HepG2 (cell line): ENCODE measurements around the gene GNPAT. TPM values are rescaled to one million over a fixed set of nuclear protein-coding genes. Genes with fewer than 3 reads are reported as not detected.

Experiments
- FOXA1 ChIP-seq, 2 experiments: fragments of 450-650 bp in 1 of 2; sonication (generic) in 1 of 2; formaldehyde crosslinking in 1 of 2; IDR thresholded peaks; 2 replicates each; pipeline versions ENCODE4 v1.4.0 to v1.6.1; 2016 to 2020; ENCODE audit warnings: missing genetic modification reagents in 1 of 2
- FOXP1 ChIP-seq, 2 experiments: fragments of 450-650 bp in 1 of 2; IDR thresholded peaks; 2 replicates each; pipeline ENCODE4 v1.6.1; 2017 to 2018; ENCODE audit warnings: antibody characterized with exemption in 1 of 2
- HDAC1 ChIP-seq: sonication (generic); formaldehyde crosslinking; IDR thresholded peaks from 2 replicates; pipeline ENCODE4 v1.5.1; 2020; ENCODE audit warnings: mild to moderate bottlenecking, missing genetic modification reagents
- JUND ChIP-seq: sonication (generic); formaldehyde crosslinking; IDR thresholded peaks from 2 replicates; pipeline ENCODE4 v1.8.0; 2022; ENCODE audit warnings: mild to moderate bottlenecking, missing genetic modification reagents
- SMAD1 ChIP-seq: sonication (generic); formaldehyde crosslinking; IDR thresholded peaks from 2 replicates; pipeline ENCODE4 v1.4.0; 2020; ENCODE audit warnings: missing genetic modification reagents, low read depth, mild to moderate bottlenecking, borderline replicate concordance
- SOX6 ChIP-seq, 2 experiments: fragments of 450-650 bp in 1 of 2; sonication (generic) in 1 of 2; formaldehyde crosslinking in 1 of 2; IDR thresholded peaks; 2 replicates each; pipeline versions ENCODE4 v1.4.0 to v1.6.1; 2017 to 2020; ENCODE audit warnings: antibody characterized with exemption in 1 of 2, mild to moderate bottlenecking in 1 of 2, missing genetic modification reagents in 1 of 2
- ZNF501 ChIP-seq: sonication (generic); formaldehyde crosslinking; IDR thresholded peaks from 2 replicates; pipeline ENCODE4 v1.5.1; 2020; ENCODE audit warnings: mild to moderate bottlenecking, moderate library complexity, missing genetic modification reagents
- polyA plus RNA-seq, 8 experiments: library from polyadenylated mRNA; depleted of rRNA in 3 of 8; stranded (reverse) in 7 of 8; unstranded in 1 of 8; fragments of >200 nt; fragmentation: Illumina TruSeq in 4 of 8; extraction: Trizol in 4 of 8; gene quantifications; 2 replicates each; pipeline versions ENCODE4 v1.2.1 to v1.2.3, GENCODE V29; 2011 to 2016; ENCODE audit warnings: low read depth in 4 of 8, missing spikeins in 1 of 8, mixed read lengths in 1 of 8; ENCODE audit not compliant: insufficient read depth in 1 of 8
- total RNA-seq, 5 experiments: library from RNA; depleted of rRNA; stranded (reverse); fragments of >200 nt; fragmentation: Illumina TruSeq; extraction: Trizol; gene quantifications; 2 replicates each; pipeline ENCODE4 v1.2.3, GENCODE V29; 2016; ENCODE audit warnings: low read depth in 1 of 5
- TF ChIP-seq, protein P1 (sequence below): sonication (generic); formaldehyde crosslinking; IDR thresholded peaks from 2 replicates; pipeline ENCODE4 v1.4.0; 2020; ENCODE audit warnings: mild to moderate bottlenecking, missing genetic modification reagents
- TF ChIP-seq, protein P2 (sequence below): sonication (generic); formaldehyde crosslinking; IDR thresholded peaks from 2 replicates; pipeline ENCODE4 v1.8.0; 2022; ENCODE audit warnings: mild to moderate bottlenecking, missing genetic modification reagents; ENCODE audit not compliant: insufficient replicate concordance
- TF ChIP-seq, protein P3 (sequence below): sonication (generic); formaldehyde crosslinking; IDR thresholded peaks from 2 replicates; pipeline ENCODE4 v1.5.0; 2020; ENCODE audit warnings: missing genetic modification reagents, mild to moderate bottlenecking, borderline replicate concordance

GNPAT gene
- total and polyA plus RNA-seq, 2 of the 13 experiments (the other 11 are each of a cell fraction or from before 2014, with no cell fraction given): 58.3 to 114 TPM

DNA sequence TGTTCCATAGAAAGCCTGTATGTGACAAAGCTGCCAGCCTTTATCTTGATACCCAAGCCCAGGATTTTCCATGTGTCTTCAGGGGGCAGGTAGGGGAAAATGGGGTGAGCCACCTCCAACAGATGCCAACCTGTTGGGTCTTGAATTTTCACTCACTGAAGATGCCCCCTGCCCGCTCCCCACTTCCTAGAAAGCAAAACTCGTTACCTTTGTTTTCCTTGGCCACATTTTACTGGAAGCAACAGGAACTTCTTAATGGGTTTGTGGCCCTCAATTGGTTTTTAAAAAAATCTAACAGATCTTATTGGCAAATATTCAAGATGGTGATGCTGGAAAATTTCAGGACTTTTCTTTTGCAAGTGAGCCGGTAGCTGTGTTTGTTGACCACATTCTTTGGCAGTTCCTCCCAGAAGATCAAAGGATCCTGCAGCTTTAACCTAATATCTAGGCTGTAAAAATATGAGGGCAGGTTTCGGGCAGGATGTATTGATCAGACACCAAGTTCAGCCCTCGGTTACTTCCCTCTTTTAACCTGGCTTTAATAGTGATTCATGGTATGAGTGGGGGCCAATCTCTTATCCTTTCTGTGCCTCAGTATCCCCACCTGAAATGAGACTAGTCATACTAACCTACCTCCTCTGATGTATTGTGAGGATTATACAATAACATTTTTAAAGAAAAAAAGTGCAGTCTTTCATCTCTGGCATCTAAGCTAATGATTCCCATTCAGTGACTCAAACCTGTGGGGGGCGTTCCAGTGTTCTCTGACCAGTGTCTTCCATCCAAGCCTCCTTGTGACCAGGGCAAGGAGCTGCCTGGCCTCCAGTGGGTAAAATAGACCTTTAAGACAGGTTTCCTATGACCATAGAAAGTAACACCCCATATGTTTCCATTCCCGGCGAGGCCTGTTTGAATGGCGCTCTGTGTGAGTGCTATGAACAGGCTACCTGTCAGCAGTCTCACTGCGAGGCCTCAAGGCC lies 21.3 kb upstream of the GNPAT start (continued):
- TF ChIP-seq, protein P1, sequence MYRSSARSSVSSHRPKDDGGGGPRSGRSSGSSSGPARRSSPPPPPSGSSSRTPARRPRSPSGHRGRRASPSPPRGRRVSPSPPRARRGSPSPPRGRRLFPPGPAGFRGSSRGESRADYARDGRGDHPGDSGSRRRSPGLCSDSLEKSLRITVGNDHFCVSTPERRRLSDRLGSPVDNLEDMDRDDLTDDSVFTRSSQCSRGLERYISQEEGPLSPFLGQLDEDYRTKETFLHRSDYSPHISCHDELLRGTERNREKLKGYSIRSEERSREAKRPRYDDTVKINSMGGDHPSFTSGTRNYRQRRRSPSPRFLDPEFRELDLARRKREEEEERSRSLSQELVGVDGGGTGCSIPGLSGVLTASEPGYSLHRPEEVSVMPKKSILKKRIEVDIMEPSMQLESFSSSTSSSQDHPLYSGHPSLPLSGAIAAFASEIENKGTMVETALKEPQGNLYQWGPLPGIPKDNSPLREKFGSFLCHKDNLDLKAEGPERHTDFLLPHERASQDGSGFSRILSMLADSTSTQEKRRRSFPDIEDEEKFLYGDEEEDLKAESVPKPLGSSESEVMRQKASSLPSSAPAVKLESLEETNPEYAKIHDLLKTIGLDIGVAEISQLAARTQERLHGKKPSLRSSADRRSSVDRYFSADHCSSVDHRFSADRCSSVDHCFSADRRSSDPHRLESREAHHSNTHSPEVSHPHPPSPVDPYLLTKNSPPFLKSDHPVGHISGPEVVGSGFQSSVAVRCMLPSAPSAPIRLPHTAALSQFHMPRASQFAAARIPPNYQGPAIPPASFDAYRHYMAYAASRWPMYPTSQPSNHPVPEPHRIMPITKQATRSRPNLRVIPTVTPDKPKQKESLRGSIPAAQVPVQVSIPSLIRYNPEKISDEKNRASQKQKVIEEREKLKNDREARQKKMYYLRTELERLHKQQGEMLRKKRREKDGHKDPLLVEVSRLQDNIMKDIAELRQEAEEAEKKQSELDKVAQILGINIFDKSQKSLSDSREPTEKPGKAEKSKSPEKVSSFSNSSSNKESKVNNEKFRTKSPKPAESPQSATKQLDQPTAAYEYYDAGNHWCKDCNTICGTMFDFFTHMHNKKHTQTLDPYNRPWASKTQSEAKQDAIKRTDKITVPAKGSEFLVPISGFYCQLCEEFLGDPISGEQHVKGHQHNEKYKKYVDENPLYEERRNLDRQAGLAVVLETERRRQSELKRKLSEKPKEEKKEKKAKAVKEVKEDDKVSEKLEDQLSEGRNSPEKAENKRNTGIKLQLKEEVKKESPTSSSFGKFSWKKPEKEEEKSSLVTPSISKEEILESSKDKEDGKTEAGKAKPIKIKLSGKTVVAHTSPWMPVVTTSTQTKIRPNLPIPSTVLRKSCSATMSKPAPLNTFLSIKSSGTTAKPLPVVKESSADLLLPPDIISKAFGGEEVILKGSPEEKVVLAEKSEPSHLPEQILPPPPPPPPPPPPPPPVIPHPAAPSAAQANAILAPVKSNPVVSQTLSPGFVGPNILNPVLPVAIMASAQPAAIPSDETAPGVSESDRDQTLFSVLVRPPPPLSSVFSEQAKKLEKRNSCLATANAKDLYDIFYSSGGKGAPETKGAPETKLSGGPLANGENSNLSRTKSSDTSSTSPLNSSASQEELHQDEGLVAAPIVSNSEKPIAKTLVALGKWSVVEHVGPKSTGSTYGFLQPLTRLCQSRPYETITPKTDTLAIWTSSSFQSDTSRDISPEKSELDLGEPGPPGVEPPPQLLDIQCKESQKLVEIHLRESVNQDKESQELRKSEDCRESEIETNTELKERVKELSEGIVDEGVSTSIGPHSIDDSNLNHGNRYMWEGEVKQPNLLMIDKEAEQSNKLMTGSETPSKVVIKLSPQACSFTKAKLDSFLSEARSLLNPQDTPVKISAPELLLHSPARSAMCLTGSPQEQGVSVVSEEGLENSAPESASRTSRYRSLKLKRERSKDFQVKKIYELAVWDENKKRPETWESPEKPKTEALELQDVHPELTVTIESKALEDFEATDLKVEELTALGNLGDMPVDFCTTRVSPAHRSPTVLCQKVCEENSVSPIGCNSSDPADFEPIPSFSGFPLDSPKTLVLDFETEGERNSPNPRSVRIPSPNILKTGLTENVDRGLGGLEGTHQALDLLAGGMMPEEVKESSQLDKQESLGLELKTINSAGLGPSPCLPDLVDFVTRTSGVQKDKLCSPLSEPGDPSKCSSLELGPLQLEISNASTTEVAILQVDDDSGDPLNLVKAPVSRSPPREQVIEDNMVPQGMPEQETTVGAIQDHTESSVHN (CRISPR knock-in tag): no peak
- TF ChIP-seq FOXA1 (IDR thresholded peaks at IDR 0.05) (no peak), FOXA1 (CRISPR knock-in tag; IDR thresholded peaks at IDR 0.05) (peak; percentile 57; the same call in 1 of the 2 replicates), ZNF501 (CRISPR knock-in tag) (no peak), JUND (CRISPR knock-in tag) (no peak), HDAC1 (CRISPR knock-in tag) (peak; percentile 70), SMAD1 (no peak), FOXP1 (IDR thresholded peaks at IDR 0.05) (no peak), FOXP1 (CRISPR knock-in tag; IDR thresholded peaks at IDR 0.05) (peak; percentile 67), SOX6 (IDR thresholded peaks at IDR 0.05) (no peak), SOX6 (CRISPR knock-in tag; IDR thresholded peaks at IDR 0.05) (peak; percentile 80)
- TF ChIP-seq, protein P2, sequence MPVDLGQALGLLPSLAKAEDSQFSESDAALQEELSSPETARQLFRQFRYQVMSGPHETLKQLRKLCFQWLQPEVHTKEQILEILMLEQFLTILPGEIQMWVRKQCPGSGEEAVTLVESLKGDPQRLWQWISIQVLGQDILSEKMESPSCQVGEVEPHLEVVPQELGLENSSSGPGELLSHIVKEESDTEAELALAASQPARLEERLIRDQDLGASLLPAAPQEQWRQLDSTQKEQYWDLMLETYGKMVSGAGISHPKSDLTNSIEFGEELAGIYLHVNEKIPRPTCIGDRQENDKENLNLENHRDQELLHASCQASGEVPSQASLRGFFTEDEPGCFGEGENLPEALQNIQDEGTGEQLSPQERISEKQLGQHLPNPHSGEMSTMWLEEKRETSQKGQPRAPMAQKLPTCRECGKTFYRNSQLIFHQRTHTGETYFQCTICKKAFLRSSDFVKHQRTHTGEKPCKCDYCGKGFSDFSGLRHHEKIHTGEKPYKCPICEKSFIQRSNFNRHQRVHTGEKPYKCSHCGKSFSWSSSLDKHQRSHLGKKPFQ (CRISPR knock-in tag): no peak
- TF ChIP-seq, protein P3, sequence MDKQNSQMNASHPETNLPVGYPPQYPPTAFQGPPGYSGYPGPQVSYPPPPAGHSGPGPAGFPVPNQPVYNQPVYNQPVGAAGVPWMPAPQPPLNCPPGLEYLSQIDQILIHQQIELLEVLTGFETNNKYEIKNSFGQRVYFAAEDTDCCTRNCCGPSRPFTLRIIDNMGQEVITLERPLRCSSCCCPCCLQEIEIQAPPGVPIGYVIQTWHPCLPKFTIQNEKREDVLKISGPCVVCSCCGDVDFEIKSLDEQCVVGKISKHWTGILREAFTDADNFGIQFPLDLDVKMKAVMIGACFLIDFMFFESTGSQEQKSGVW: no peak
